ENCODE data around the gene DNAJB6.
A peak's percentile ranks its signal among the peaks of the same experiment; 100 is the strongest.

The DNAJB6 gene

DNA sequence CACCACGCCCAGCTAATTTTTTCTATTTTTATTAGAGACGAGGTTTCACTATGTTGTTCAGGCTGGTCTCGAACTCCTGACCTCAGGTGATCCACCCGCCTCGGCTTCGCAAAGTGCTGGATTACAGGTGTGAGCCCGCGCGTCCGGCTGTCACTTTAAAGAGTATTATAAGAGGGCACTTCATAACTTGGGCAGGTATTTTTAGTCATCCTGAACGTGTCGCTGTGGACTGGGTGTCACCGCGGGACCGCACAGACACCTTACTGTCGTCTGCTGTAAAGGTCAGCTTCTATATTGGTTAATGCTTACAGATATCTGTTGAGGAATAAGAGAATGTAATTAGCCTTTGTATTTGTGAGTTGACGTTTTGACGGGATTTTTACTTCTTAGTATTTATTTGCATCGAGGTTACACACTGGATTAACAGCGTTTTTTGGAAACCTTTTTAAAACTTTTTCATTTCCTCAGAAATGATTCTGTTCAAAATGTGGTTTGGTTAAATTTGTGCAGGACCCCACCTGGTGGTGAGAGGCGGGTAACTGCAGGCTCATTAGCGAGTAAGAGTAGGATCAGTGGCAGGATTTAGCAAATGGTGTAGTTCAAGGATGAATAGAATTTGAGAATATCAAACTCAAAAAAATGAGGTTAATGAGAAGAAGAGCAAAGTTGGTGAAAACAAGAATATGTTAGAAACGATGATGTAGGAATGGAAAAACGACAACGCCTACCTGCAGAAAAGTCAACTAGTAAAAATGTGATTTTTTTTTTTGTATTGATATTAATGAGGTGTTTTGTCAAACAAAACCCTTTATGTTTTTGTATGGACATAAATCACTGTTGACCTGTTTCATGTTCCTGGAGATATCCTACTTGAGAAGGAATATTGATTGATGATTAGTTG is 3.2 kb downstream of the DNAJB6 start:
- TF ChIP-seq, protein P1, sequence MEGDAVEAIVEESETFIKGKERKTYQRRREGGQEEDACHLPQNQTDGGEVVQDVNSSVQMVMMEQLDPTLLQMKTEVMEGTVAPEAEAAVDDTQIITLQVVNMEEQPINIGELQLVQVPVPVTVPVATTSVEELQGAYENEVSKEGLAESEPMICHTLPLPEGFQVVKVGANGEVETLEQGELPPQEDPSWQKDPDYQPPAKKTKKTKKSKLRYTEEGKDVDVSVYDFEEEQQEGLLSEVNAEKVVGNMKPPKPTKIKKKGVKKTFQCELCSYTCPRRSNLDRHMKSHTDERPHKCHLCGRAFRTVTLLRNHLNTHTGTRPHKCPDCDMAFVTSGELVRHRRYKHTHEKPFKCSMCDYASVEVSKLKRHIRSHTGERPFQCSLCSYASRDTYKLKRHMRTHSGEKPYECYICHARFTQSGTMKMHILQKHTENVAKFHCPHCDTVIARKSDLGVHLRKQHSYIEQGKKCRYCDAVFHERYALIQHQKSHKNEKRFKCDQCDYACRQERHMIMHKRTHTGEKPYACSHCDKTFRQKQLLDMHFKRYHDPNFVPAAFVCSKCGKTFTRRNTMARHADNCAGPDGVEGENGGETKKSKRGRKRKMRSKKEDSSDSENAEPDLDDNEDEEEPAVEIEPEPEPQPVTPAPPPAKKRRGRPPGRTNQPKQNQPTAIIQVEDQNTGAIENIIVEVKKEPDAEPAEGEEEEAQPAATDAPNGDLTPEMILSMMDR (conservative IDR thresholded peaks at IDR 0.05; ENCODE audit: control insufficient read depth, insufficient read depth, low read depth, low read length), result peak; percentile 91
- peak; percentile 78 for DNase-seq (ENCODE audit: low read depth)
- H3K4me3 ChIP-seq (ENCODE audit: control insufficient read depth, low read depth, low read length), result no peak overlapping the region

DNA sequence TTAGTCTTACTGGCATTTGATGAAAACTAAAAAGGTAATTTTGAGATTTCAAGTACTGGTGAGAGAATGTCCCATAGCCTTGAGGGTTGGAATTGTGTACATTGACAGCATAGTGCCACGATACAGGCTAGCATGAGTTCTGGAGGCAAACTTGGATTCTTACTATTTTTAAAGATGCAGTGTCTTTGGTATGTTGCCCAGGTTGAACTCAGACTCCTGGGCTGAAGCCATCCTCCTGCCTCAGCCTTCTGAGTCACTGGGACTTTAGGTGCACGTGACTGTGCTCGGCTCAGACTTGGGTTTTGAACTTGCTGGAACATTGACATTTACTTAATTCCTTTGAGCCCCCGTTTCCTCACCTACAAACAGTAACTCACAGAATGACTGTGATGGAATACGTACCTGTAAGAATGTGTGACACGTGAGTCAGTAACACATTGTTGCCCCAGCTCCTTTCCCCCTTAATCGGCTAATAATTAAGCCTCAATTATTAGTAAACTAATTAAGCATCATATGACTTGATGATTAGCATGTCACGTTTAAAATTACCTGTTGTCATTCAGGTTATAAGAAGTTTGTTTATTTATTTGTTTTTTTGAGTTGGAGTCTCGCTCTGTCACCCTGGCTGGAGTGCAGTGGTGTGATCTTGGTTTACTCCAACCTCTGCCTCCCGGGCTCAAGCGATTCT is 10.6 kb downstream of the DNAJB6 start:
- DNase-seq (ENCODE audit: low read depth), result peak; percentile 95
- peak overlapping the region; percentile 34 for H3K4me3 ChIP-seq (ENCODE audit: control insufficient read depth, low read depth, low read length)
- TF ChIP-seq, protein P1 (conservative IDR thresholded peaks at IDR 0.05; ENCODE audit: control insufficient read depth, insufficient read depth, low read depth, low read length), result no peak

DNA sequence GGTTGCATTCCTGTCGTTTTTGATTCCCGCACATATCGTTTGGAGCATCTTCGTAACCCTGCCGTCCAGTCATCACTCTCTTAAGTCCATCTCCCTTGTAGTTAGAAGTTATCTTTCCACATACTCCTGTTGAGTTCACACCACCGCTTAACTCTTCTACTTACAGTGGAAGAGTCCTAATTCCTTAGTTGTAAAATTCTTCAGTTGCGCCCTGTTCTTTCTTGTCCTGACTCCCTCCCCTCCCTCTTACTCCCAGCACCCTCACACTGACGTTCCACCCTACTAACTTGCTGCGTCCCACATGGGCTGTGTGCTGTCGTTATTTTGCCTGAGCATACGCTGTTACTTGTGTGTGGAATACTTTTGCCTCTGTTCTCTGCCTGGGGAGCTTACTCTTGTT is 11.7 kb downstream of the DNAJB6 start:
- TF ChIP-seq, protein P1 (conservative IDR thresholded peaks at IDR 0.05; ENCODE audit: control insufficient read depth, insufficient read depth, low read depth, low read length), result no peak
- no peak overlapping the region for H3K4me3 ChIP-seq (ENCODE audit: control insufficient read depth, low read depth, low read length)
- DNase-seq (ENCODE audit: low read depth), result no peak

DNA sequence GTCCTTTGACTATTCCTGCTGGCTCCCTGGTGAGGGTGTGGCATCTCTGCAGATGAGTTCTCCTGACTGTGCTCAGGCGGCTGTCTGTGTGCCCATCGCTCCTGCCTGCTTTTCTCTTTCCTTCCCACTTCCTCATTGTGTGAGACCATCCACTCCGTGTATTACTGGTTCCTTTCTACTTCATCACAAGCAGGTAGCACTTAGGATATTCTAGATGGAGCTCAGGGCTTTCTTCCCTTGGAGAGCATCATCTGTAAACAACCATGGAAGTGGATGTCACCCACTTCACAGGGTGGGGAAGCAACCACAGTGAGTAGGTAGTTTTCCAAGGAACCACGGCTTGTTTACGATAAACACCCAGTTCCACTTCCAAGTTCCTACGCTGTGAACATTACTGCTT is 15.7 kb downstream of the DNAJB6 start:
- no peak for DNase-seq (ENCODE audit: low read depth)
- H3K4me3 ChIP-seq (ENCODE audit: control insufficient read depth, low read depth, low read length), result no peak overlapping the region

DNA sequence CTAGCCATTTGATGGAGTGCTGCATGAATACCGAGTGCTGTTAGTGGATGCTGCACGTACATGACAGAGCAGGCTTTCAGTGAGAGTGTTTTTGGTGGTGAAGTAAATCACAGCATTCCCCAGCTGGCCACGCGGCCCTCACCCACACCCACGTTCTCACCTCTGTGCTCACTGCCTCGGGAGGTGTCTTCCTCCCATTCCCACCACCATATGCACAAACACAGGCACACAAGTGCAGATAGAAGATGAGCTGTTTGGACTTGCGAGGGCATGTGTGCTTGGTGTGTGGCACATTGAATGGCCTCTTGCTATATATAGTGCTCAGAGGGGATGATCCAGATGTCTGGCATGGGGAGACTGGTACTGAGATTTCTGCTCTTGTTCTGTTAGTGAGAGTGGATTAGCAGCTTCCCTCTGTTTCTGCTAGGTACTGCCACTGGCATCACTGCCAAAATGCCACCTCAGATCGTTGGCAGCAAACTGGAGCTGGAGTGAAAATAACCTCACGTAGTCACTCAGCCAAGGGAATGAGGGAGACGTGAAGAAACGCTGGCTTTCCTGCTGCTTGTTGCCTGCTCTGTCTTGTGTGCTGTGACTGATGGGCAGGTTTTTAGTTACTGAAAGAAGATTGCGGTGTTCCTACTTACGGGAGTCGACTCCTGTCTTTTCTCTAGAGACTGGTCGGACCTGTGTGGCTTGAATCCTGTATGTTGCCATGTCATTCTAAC is 19.1 kb downstream of the DNAJB6 start:
- DNase-seq (ENCODE audit: low read depth), result peak; percentile 40
- H3K4me3 ChIP-seq (ENCODE audit: control insufficient read depth, low read depth, low read length), result no peak overlapping the region
- TF ChIP-seq, protein P1 (conservative IDR thresholded peaks at IDR 0.05; ENCODE audit: control insufficient read depth, insufficient read depth, low read depth, low read length), result no peak

More for the DNA sequence above, 15.7 kb downstream of the DNAJB6 start:
- TF ChIP-seq, protein P1 (conservative IDR thresholded peaks at IDR 0.05; ENCODE audit: control insufficient read depth, insufficient read depth, low read depth, low read length), result no peak
